H1 (cell line): ENCODE data around the gene EYA4. TPM values are rescaled to one million over a fixed set of nuclear protein-coding genes. Genes with fewer than 3 reads are reported as not detected.

Experiments used
- ATF2 ChIP-seq: IDR thresholded peaks from 2 replicates; pipeline ENCODE4 v1.6.1; 2012; ENCODE audit warnings: low read length, inconsistent platforms
- CBX5 ChIP-seq: fragments of 300-800, 300-1000 bp; sonication (generic); IDR thresholded peaks from 2 replicates; pipeline ENCODE4 v1.7.1; 2016; ENCODE audit warnings: antibody characterized with exemption, low read length, low read depth
- NRF1 ChIP-seq: IDR thresholded peaks from 2 replicates; pipeline ENCODE4 v1.6.1; 2011; ENCODE audit warnings: mild to moderate bottlenecking, low read depth, low read length, improper control_type of control experiment
- POLR2A ChIP-seq, 2 experiments: IDR thresholded peaks; 1 replicate in 1 of 2; 2 replicates in 1 of 2; pipeline ENCODE4 v1.6.1; 2011; ENCODE audit warnings: low read depth in 2 of 2, low read length in 2 of 2, mild to moderate bottlenecking in 2 of 2; ENCODE audit errors: control extremely low read depth in 1 of 2
- RNF2 ChIP-seq: fragments of 200-900, 300-1000 bp; sonication (generic); IDR thresholded peaks from 2 replicates; pipeline ENCODE4 v1.7.1; 2016; ENCODE audit warnings: borderline replicate concordance, low read depth, mild to moderate bottlenecking, antibody characterized with exemption, low read length; ENCODE audit not compliant: poor library complexity, severe bottlenecking; ENCODE audit errors: missing control alignments
- SIN3A ChIP-seq, 2 experiments: IDR thresholded peaks in 1 of 2; conservative IDR thresholded peaks in 1 of 2; 2 replicates each; pipeline ENCODE4 v1.6.1; 2011 to 2012; ENCODE audit warnings: low read length in 2 of 2, improper control_type of control experiment in 1 of 2, low read depth in 1 of 2, mild to moderate bottlenecking in 1 of 2
- TAF7 ChIP-seq: optimal IDR thresholded peaks from 2 replicates; pipeline ENCODE3; 2011; ENCODE audit warnings: low read depth, mild to moderate bottlenecking, inconsistent platforms, low read length, moderate library complexity, borderline replicate concordance
- polyA plus RNA-seq, 7 experiments: library from polyadenylated mRNA; depleted of rRNA in 3 of 7; stranded (reverse) in 5 of 7; unstranded in 2 of 7; fragments of >200 nt in 5 of 7; fragments of 200-250 nt in 2 of 7; gene quantifications; 1 replicate in 5 of 7; 2 replicates in 1 of 7; 4 replicates in 1 of 7; pipeline versions ENCODE4 v1.2.1 to v1.2.3, GENCODE V29; 2011 to 2013; ENCODE audit warnings: missing spikeins in 2 of 7, mixed read lengths in 2 of 7
- total RNA-seq: library from RNA; stranded (reverse); fragmentation: NEBNext Ultra II Directional; extraction: Animal tissue kit (Norgen Biotek cat#: 25700); gene quantifications from 2 replicates; pipeline ENCODE4 v1.2.1, GENCODE V29; 2021

The EYA4 gene
- total and polyA plus RNA-seq, 2 of the 8 experiments (the other 6 are each of a cell fraction or from before 2014, with no cell fraction given), result 0.06 to 0.17 TPM

- TF ChIP-seq CBX5, result no peak
- no peak for TF ChIP-seq NRF1
- TF ChIP-seq RNF2, result no peak
- TF ChIP-seq ATF2, result no peak
- TF ChIP-seq POLR2A (IDR thresholded peaks at IDR 0.05; ENCODE audit: control extremely low read depth in 1 of 2, low read depth in 2 of 2, low read length in 2 of 2), result no peak
- TF ChIP-seq TAF7, result no peak
- no peak for TF ChIP-seq SIN3A (conservative IDR thresholded peaks at IDR 0.05 in 1 of 2, IDR thresholded peaks at IDR 0.05 in 1 of 2; ENCODE audit: low read depth in 1 of 2, low read length in 2 of 2)
These were observed 73.8 kb downstream of the EYA4 start (continued) for GRCh38 chr6:133314947-133315346.
